Measurements from ENCODE around the gene TMEM108. TPM values are rescaled to one million over a fixed set of nuclear protein-coding genes. Genes with fewer than 3 reads are reported as not detected.

Gene TMEM108
- total RNA-seq, 5 donors from 2014 or later (not counting 1 experiment from before 2014, with no cell fraction given) = 0.96 TPM; not detected in 4

DNA sequence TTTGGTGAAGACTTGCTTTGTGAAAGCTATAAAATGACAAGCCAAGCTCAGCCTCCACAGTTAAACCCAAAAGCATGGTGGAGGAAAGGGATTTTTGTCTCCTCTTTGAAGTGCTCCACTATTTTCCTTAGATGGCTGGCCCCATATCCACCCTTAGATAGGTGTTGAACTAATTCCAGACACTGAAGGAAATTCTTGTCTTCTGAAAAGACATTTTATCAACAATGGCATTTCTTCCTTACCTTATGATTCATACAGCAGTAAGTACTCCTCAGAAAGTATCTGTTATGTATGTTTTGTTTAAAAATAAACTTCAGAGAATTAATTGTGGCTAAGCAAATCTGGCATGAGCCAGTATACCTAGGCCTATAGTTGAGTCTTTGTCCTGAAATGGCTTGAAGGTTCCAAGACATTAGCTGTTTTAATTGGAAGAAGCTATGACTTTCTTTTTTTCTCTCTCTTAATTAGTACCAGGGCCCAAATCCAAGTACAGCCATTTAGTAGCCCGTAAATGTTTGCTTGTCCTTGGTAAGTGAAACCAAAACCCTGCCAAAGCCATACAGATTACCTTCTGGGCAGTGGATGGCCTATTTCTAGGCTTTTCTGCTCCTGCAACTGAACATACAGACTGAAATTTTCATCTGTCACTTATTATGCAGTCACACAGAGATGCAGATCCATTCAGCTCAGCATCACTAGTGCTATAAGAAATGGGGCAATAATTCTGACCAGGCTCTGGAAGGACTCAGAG is 356.5 kb downstream of the TMEM108 start:
- 88% methylated on average over 1 of the region's 1 CpG for WGBS (ENCODE audit: insufficient coverage)
- POLR2A ChIA-PET = no interaction called here
- no peaks in the 10 kb centered on the region for H3K36me3 ChIP-seq (ENCODE audit: control insufficient read depth in 2 of 2, extremely low read depth in 1 of 2, insufficient read depth in 1 of 2, low read length in 1 of 2)
- Mint-ChIP-seq H3K4me1 (peaks cover 3 to 15% (median 4%) of the 10 kb centered on the region in 3 donors), H3K9me3 (peaks cover 0 to 4% (median 0%) of the 10 kb centered on the region in 3 donors), H3K27me3 (peaks cover 0 to 3% of the 10 kb centered on the region in 2 donors), H3K27ac (no peak overlapping the region), H3K4me3 (no peak overlapping the region), H3K36me3 (no peaks in the 10 kb centered on the region)
- H3K4me3 ChIP-seq (ENCODE audit: control insufficient read depth in 1 of 2, extremely low read depth in 1 of 2, low read length in 1 of 2) = no peak overlapping the region
- ATAC-seq (replicated peaks in 1 of 4) (no peak), DNase-seq (no peak)
- no peaks in the 10 kb centered on the region for H3K4me1 ChIP-seq (ENCODE audit: control insufficient read depth in 1 of 2, extremely low read depth in 1 of 2, insufficient read depth in 2 of 2, low read length in 2 of 2)
- CTCF ChIA-PET = no interaction called here
- peaks cover 0 to 2% of the 10 kb centered on the region in 2 experiments for H3K27me3 ChIP-seq (replicated peaks in 1 of 2; ENCODE audit: control insufficient read depth in 2 of 2, extremely low read depth in 1 of 2, insufficient read depth in 2 of 2, low read length in 1 of 2)
- no peaks in the 10 kb centered on the region for H3K9me3 ChIP-seq
- H3K27ac ChIP-seq (ENCODE audit: low read length) = no peak overlapping the region

DNA sequence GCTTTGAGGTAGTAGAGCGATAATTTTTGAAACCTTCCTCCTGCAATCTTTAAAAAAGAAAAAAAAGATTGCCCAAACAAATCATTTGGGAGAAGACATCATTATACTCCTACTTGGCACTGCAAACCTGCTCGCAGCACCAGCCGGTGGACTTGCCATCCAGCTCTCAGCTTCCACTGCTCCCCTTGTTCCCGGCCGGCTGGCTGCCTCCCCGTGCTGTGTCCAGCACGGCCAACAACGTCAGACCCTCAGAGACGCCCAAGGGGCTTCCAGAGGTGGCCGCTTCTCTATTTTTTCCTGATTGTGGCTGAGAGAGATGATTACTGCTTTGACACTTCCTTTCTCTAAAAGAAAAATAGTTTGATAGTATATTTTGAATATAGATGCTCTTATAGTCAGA is 358.7 kb downstream of the TMEM108 start:
- no peak for ATAC-seq (replicated peaks in 1 of 4)
- H3K4me1 Mint-ChIP-seq = peaks cover 3 to 15% (median 4%) of the 10 kb centered on the region in 3 donors
- no peaks in the 10 kb centered on the region for H3K36me3 Mint-ChIP-seq
- H3K9me3 ChIP-seq = no peaks in the 10 kb centered on the region
- peaks cover 0 to 2% of the 10 kb centered on the region in 2 experiments for H3K27me3 ChIP-seq (replicated peaks in 1 of 2; ENCODE audit: control insufficient read depth in 2 of 2, extremely low read depth in 1 of 2, insufficient read depth in 2 of 2, low read length in 1 of 2)
- no peak overlapping the region for H3K4me3 ChIP-seq (ENCODE audit: control insufficient read depth in 1 of 2, extremely low read depth in 1 of 2, low read length in 1 of 2)
- ChIA-PET POLR2A (no interaction called here), CTCF (no interaction called here)
- no peak overlapping the region for H3K27ac Mint-ChIP-seq
- DNase-seq = no peak
- H3K4me3 Mint-ChIP-seq = no peak overlapping the region
- H3K27ac ChIP-seq (ENCODE audit: low read length) = no peak overlapping the region
- H3K36me3 ChIP-seq (ENCODE audit: control insufficient read depth in 2 of 2, extremely low read depth in 1 of 2, insufficient read depth in 1 of 2, low read length in 1 of 2) = no peaks in the 10 kb centered on the region
- no CpG with 5 or more reads among the region's 10 CpGs for WGBS (ENCODE audit: insufficient coverage)
- peaks cover 0 to 4% (median 0%) of the 10 kb centered on the region in 3 donors for H3K9me3 Mint-ChIP-seq
- no peaks in the 10 kb centered on the region for H3K4me1 ChIP-seq (ENCODE audit: control insufficient read depth in 1 of 2, extremely low read depth in 1 of 2, insufficient read depth in 2 of 2, low read length in 2 of 2)
- H3K27me3 Mint-ChIP-seq = peaks cover 0 to 3% of the 10 kb centered on the region in 2 donors

DNA sequence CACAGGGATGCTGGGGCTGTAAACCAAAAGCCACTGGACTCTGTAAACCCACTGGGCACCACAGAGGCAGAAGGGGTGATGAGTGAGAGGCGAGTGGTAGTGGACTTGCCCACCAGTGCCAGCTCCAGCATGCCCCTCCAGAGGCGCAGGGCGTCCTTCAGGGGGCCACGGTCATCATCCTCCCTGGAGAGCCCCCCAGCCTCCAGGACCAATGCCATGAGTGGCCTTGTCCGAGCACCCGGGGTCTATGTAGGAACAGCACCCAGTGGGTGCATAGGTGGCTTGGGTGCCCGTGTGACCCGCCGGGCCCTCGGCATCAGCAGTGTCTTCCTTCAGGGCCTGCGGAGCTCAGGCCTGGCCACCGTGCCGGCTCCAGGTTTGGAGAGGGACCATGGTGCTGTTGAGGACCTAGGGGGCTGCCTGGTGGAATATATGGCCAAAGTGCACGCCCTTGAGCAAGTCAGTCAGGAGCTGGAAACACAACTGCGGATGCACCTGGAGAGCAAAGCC is 361.9 kb downstream of the TMEM108 start, which contains the start of gene BFSP2:
Gene BFSP2, plus strand, starts transcription at position 51 of the 510 bp plus-strand sequence. Its CDS starts 28 bp downstream, at position 79.
- POLR2A ChIA-PET = no interaction called here

DNA sequence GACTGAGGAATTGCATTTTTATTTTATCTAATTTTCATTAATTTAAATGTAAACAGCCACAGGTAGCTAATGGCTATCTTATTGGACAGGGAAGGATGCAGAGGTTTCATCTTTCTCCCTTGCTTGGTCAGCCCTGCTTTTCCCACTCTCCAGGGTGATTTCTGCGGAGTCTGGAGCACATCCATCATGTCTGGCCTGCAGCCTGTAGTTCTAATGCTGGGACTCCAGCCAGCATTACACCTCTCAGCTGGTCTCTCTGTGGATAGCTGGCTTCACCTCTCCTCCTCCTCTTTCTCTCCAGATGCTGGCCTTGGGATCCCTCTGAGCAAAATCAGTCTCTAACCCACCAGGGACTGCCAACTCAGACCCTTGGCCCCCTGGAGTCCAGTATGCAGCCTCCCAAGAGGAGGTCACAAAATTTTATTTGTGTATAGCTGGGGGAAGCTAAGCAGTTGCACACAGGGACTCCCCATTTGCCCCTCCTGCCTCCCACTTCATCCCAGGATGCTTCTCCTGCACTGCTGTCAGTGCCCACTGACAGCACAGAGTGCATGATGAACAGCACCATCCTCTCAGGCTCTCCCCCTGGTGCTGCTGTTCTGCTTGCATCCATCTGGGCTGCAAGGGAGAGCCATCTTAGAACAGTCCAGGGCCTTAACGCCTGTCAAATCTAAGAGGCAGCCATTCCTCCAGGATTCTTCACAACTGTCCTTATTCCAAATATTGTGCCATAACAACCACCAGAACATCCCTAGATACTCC is 363.4 kb downstream of the TMEM108 start:
- H3K27ac Mint-ChIP-seq = no peak overlapping the region
- Histone ChIP-seq H3K36me3 (ENCODE audit: control insufficient read depth in 2 of 2, extremely low read depth in 1 of 2, insufficient read depth in 1 of 2, low read length in 1 of 2) (no peaks in the 10 kb centered on the region), H3K9me3 (no peaks in the 10 kb centered on the region), H3K4me1 (ENCODE audit: control insufficient read depth in 1 of 2, extremely low read depth in 1 of 2, insufficient read depth in 2 of 2, low read length in 2 of 2) (no peaks in the 10 kb centered on the region), H3K27ac (ENCODE audit: low read length) (no peak overlapping the region), H3K4me3 (ENCODE audit: control insufficient read depth in 1 of 2, extremely low read depth in 1 of 2, low read length in 1 of 2) (no peak overlapping the region), H3K27me3 (replicated peaks in 1 of 2; ENCODE audit: control insufficient read depth in 2 of 2, extremely low read depth in 1 of 2, insufficient read depth in 2 of 2, low read length in 1 of 2) (peaks cover 0 to 6% of the 10 kb centered on the region in 2 experiments)
- DNase-seq = no peak
- no peaks in the 10 kb centered on the region for H3K9me3 Mint-ChIP-seq
- no peak for ATAC-seq (replicated peaks in 1 of 4)
- no peaks in the 10 kb centered on the region for H3K36me3 Mint-ChIP-seq
- no peaks in the 10 kb centered on the region for H3K4me1 Mint-ChIP-seq
- H3K4me3 Mint-ChIP-seq = no peak overlapping the region
- POLR2A ChIA-PET = no interaction called here
- CTCF ChIA-PET = interaction anchor here in 1 of 2 donors (0.6 kb wide), 1 partner anchor 20 kb away, joined by 3 read pairs; no protein-coding TSS in a partner anchor
- 69% methylated on average over 2 of the region's 2 CpGs for WGBS (ENCODE audit: insufficient coverage)
- H3K27me3 Mint-ChIP-seq = peaks cover 0 to 7% of the 10 kb centered on the region in 2 donors

More for the DNA sequence above, 361.9 kb downstream of the TMEM108 start, which contains the start of gene BFSP2:
- Mint-ChIP-seq H3K27me3 (peaks cover 0 to 3% of the 10 kb centered on the region in 2 donors), H3K9me3 (no peaks in the 10 kb centered on the region), H3K36me3 (no peaks in the 10 kb centered on the region), H3K4me3 (no peak within 1 kb of the TSS), H3K27ac (no peak within 1 kb of the TSS), H3K4me1 (peaks cover 3 to 8% (median 3%) of the 10 kb centered on the region in 3 donors)
- peaks cover 0 to 2% of the 10 kb centered on the region in 2 experiments for H3K27me3 ChIP-seq (replicated peaks in 1 of 2; ENCODE audit: control insufficient read depth in 2 of 2, extremely low read depth in 1 of 2, insufficient read depth in 2 of 2, low read length in 1 of 2)
- WGBS (ENCODE audit: insufficient coverage) = 91% methylated on average over 15 of the region's 15 CpGs
- DNase-seq (no peak), ATAC-seq (replicated peaks in 1 of 4) (no peak)
- no peak within 1 kb of the TSS for H3K4me3 ChIP-seq (ENCODE audit: control insufficient read depth in 1 of 2, extremely low read depth in 1 of 2, low read length in 1 of 2)
- CTCF ChIA-PET = interaction anchor here in 1 of 2 donors (0.6 kb wide), 1 partner anchor 421 kb away, joined by 3 read pairs; no protein-coding TSS in a partner anchor
- H3K4me1 ChIP-seq (ENCODE audit: control insufficient read depth in 1 of 2, extremely low read depth in 1 of 2, insufficient read depth in 2 of 2, low read length in 2 of 2) = no peaks in the 10 kb centered on the region
- H3K27ac ChIP-seq (ENCODE audit: low read length) = no peak within 1 kb of the TSS
- no peaks in the 10 kb centered on the region for H3K9me3 ChIP-seq
- H3K36me3 ChIP-seq (ENCODE audit: control insufficient read depth in 2 of 2, extremely low read depth in 1 of 2, insufficient read depth in 1 of 2, low read length in 1 of 2) = no peaks in the 10 kb centered on the region

DNA sequence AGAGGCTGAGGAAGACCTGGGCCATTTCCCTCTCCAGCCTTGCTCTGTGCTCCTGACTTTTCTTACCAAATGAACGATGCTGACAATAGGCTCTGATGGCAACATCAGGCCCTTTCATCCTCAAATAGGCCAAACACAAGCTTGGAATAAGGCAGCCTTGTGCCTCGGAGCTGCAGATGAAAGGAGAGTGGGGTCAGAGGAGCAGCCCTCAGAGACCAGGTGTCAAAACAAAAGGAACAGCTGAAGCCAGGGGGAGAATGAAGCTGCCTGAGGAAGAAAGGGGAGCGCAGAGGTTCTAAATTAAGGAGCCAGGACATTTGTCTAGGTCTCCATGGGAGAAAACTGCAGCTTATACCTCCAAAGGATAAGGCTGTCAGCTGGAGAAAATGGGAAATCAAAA is 366.7 kb downstream of the TMEM108 start:
- no peak overlapping the region for H3K4me3 Mint-ChIP-seq
- DNase-seq (no peak), ATAC-seq (replicated peaks in 1 of 4) (no peak)
- H3K27me3 Mint-ChIP-seq = peaks cover 0 to 14% of the 10 kb centered on the region in 2 donors
- Histone ChIP-seq H3K4me3 (ENCODE audit: control insufficient read depth in 1 of 2, extremely low read depth in 1 of 2, low read length in 1 of 2) (no peak overlapping the region), H3K27me3 (replicated peaks in 1 of 2; ENCODE audit: control insufficient read depth in 2 of 2, extremely low read depth in 1 of 2, insufficient read depth in 2 of 2, low read length in 1 of 2) (peaks cover 0 to 6% of the 10 kb centered on the region in 2 experiments), H3K36me3 (ENCODE audit: control insufficient read depth in 2 of 2, extremely low read depth in 1 of 2, insufficient read depth in 1 of 2, low read length in 1 of 2) (no peaks in the 10 kb centered on the region), H3K9me3 (no peaks in the 10 kb centered on the region), H3K27ac (ENCODE audit: low read length) (no peak overlapping the region), H3K4me1 (ENCODE audit: control insufficient read depth in 1 of 2, extremely low read depth in 1 of 2, insufficient read depth in 2 of 2, low read length in 2 of 2) (no peaks in the 10 kb centered on the region)
- POLR2A ChIA-PET = no interaction called here
- no peaks in the 10 kb centered on the region for H3K36me3 Mint-ChIP-seq
- H3K27ac Mint-ChIP-seq = no peak overlapping the region
- 83% methylated on average over 2 of the region's 3 CpGs for WGBS (ENCODE audit: insufficient coverage)
- no peaks in the 10 kb centered on the region for H3K4me1 Mint-ChIP-seq
- CTCF ChIA-PET = interaction anchor here in 1 of 2 donors (1.1 kb wide), 1 partner anchor 678 kb away, joined by 3 read pairs; no protein-coding TSS in a partner anchor
- no peaks in the 10 kb centered on the region for H3K9me3 Mint-ChIP-seq

DNA sequence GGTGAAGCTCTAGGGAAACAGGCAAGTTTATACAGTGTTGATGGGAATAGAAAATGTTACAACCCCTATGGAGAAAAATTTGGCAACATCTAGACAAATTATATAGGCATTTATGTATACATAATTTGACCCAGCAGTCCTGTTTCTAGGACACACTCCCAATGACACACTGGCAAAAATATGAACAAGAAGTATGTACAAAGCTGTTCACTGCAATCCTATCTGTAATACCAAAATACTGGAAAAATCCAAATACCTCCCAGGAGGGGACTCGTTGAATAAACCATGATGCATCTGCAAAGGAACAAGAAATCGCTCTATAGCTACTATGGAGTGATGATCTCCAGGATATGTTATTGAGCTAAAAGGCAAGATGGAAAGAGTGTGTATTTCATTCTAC is 370.2 kb downstream of the TMEM108 start:
- ChIA-PET CTCF (interaction anchor here in 1 of 2 donors (0.5 kb wide), 1 partner anchor 174 kb away, joined by 3 read pairs; no protein-coding TSS in a partner anchor), POLR2A (interaction anchor here in 1 of 2 donors (0.7 kb wide), 1 partner anchor 1127 kb away, joined by 3 read pairs; no protein-coding TSS in a partner anchor)
- no peak for ATAC-seq (replicated peaks in 1 of 4)
- no peak overlapping the region for H3K27ac Mint-ChIP-seq
- Histone ChIP-seq H3K27ac (ENCODE audit: low read length) (no peak overlapping the region), H3K36me3 (ENCODE audit: control insufficient read depth in 2 of 2, extremely low read depth in 1 of 2, insufficient read depth in 1 of 2, low read length in 1 of 2) (no peaks in the 10 kb centered on the region), H3K4me3 (ENCODE audit: control insufficient read depth in 1 of 2, extremely low read depth in 1 of 2, low read length in 1 of 2) (no peak overlapping the region), H3K27me3 (replicated peaks in 1 of 2; ENCODE audit: control insufficient read depth in 2 of 2, extremely low read depth in 1 of 2, insufficient read depth in 2 of 2, low read length in 1 of 2) (peaks cover 0 to 6% of the 10 kb centered on the region in 2 experiments), H3K9me3 (no peaks in the 10 kb centered on the region), H3K4me1 (ENCODE audit: control insufficient read depth in 1 of 2, extremely low read depth in 1 of 2, insufficient read depth in 2 of 2, low read length in 2 of 2) (peaks cover 0 to 5% of the 10 kb centered on the region in 2 experiments)
- no peak overlapping the region for H3K4me3 Mint-ChIP-seq
- H3K4me1 Mint-ChIP-seq = peaks cover 4 to 7% (median 7%) of the 10 kb centered on the region in 3 donors
- no peaks in the 10 kb centered on the region for H3K9me3 Mint-ChIP-seq
- H3K27me3 Mint-ChIP-seq = peaks cover 0 to 19% of the 10 kb centered on the region in 2 donors
- no peaks in the 10 kb centered on the region for H3K36me3 Mint-ChIP-seq
- no CpG with 5 or more reads among the region's 2 CpGs for WGBS (ENCODE audit: insufficient coverage)
- DNase-seq = no peak
